Astrocyte (in vitro differentiated cells and primary cell): ENCODE measurements around the gene RGCC.

ENCODE experiments used
- EZH2 ChIP-seq: IDR thresholded peaks from 2 replicates; pipeline ENCODE4 v1.6.1; 2012; ENCODE audit warnings: mild to moderate bottlenecking, low read length, inconsistent platforms; ENCODE audit not compliant: insufficient read depth
- TF ChIP-seq, protein P1 (sequence below): IDR thresholded peaks from 2 replicates; pipeline ENCODE4 v1.5.1; 2011; ENCODE audit warnings: low read depth, mild to moderate bottlenecking, inconsistent platforms, low read length, moderate library complexity; ENCODE audit not compliant: insufficient read depth

DNA sequence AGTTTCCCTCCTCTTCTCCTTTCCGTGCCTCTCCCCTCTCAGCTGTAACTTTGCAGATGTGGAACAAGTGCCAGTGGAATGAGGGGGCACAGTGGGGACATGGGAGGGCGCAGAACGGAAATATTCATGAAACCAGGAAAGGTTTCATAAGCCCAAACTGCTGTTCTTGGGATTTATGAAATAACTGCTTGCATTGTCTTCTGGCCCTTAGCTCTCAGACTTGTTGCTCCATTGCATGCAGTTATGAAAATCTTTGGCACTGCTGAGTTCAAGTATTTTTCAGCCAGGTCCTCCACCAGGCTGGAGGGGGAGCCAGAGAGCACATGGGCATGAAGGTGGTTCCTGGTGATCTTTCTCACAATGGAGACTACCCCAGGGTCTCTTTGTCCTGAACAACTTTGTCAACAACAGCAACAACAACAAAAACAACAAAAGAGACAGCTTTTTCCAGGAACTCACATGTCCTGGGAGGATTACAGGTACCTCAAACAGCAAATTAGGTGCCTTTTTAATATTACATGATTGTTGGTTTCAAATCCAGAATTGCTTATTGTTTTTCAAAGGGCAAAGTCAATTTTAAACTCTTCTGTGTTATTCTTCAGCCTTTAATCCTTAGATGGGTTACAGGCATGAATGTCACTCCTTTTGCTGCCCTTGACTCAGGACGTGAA lies 1.5 kb downstream of the RGCC start:
- TF ChIP-seq, protein P1, sequence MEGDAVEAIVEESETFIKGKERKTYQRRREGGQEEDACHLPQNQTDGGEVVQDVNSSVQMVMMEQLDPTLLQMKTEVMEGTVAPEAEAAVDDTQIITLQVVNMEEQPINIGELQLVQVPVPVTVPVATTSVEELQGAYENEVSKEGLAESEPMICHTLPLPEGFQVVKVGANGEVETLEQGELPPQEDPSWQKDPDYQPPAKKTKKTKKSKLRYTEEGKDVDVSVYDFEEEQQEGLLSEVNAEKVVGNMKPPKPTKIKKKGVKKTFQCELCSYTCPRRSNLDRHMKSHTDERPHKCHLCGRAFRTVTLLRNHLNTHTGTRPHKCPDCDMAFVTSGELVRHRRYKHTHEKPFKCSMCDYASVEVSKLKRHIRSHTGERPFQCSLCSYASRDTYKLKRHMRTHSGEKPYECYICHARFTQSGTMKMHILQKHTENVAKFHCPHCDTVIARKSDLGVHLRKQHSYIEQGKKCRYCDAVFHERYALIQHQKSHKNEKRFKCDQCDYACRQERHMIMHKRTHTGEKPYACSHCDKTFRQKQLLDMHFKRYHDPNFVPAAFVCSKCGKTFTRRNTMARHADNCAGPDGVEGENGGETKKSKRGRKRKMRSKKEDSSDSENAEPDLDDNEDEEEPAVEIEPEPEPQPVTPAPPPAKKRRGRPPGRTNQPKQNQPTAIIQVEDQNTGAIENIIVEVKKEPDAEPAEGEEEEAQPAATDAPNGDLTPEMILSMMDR = peak; percentile 57
- TF ChIP-seq EZH2 = no peak
